Measurements from ENCODE around the gene RBM33.

DNA sequence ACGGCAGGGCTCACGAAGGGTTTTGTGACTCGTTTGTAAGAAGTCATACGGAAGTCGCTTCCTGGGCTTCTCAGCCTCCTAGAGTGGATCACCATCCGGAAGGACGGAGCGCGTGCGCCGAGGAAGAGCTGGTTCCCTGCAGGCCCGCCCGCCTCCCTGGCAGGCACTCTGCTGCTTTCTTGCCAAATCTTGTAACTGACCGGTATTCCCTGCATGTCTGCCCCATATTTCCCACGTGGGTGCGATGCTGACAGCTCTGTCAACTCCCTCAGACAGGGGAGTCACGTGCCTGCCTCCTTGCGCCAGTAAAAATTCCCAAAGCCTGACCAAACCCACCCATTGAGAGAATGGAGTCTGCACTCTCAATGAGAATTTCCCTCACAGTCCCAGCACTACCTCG is 155.1 kb downstream of the RBM33 start:
- TF ChIP-seq EZH2 (IDR thresholded peaks at IDR 0.05; ENCODE audit: insufficient read depth, poor library complexity, severe bottlenecking) (no peak), EZH2phosphoT487 (IDR thresholded peaks at IDR 0.05; ENCODE audit: insufficient read depth, low read depth) (no peak)
